ENCODE measurements around the gene PIGM.
A peak's percentile ranks its signal among the peaks of the same experiment; 100 is the strongest.

PIGM gene

GRCh38 chr1:160007577-160008200 is 24.1 kb downstream of the PIGM start:
- Histone ChIP-seq H3K27me3 (ENCODE audit: insufficient read depth, poor library complexity, severe bottlenecking) (no peaks in the 10 kb centered on the region), H3K27ac (replicated peaks) (no peak overlapping the region), H3K4me3 (replicated peaks; ENCODE audit: insufficient read depth, low read length) (no peak overlapping the region)
- TF ChIP-seq SPI1 (IDR thresholded peaks at IDR 0.05; ENCODE audit: borderline replicate concordance, low read depth) = 0 out of 2 replicates have a peak, but pooled peaks have one; percentile 23
- no peak for TF ChIP-seq REST (IDR thresholded peaks at IDR 0.05; ENCODE audit: insufficient replicate concordance, low read depth)
- no peak for TF ChIP-seq GABPA (IDR thresholded peaks at IDR 0.05; ENCODE audit: low read depth)
- no peak for TF ChIP-seq POLR2AphosphoS5 (IDR thresholded peaks at IDR 0.05; ENCODE audit: low read depth)
- TF ChIP-seq CTCF (IDR thresholded peaks at IDR 0.05; ENCODE audit: insufficient read depth, low read length) = peak; percentile 52
- DNase-seq (ENCODE audit: low read depth in 1 of 2, low spot score in 1 of 2) = peak in 1 of 2 experiments; percentile 17

GRCh38 chr1:160006312-160006940 is 25.4 kb downstream of the PIGM start:
- TF ChIP-seq CTCF (IDR thresholded peaks at IDR 0.05; ENCODE audit: insufficient read depth, low read length) (peak; percentile 86), REST (IDR thresholded peaks at IDR 0.05; ENCODE audit: insufficient replicate concordance, low read depth) (peak; percentile 19), SPI1 (IDR thresholded peaks at IDR 0.05; ENCODE audit: borderline replicate concordance, low read depth) (no peak)
- Histone ChIP-seq H3K4me3 (replicated peaks; ENCODE audit: insufficient read depth, low read length) (no peak overlapping the region), H3K27me3 (ENCODE audit: insufficient read depth, poor library complexity, severe bottlenecking) (no peaks in the 10 kb centered on the region), H3K27ac (replicated peaks) (no peak overlapping the region)
- DNase-seq (ENCODE audit: low read depth in 1 of 2, low spot score in 1 of 2) = peak; percentile 70 to 73

- no peak for DNase-seq (ENCODE audit: low read depth in 1 of 2, low spot score in 1 of 2)
- Histone ChIP-seq H3K27me3 (ENCODE audit: insufficient read depth, poor library complexity, severe bottlenecking) (peaks cover 6% of the 10 kb centered on the region), H3K4me3 (replicated peaks; ENCODE audit: insufficient read depth, low read length) (no peak overlapping the region), H3K27ac (replicated peaks) (no peak overlapping the region)
- no peak for TF ChIP-seq POLR2AphosphoS5 (IDR thresholded peaks at IDR 0.05; ENCODE audit: low read depth)
Measured at GRCh38 chr1:160005070-160005469, 26.7 kb downstream of the PIGM start.

- Histone ChIP-seq H3K27ac (replicated peaks) (no peak overlapping the region), H3K27me3 (ENCODE audit: insufficient read depth, poor library complexity, severe bottlenecking) (peaks cover 9% of the 10 kb centered on the region), H3K4me3 (replicated peaks; ENCODE audit: insufficient read depth, low read length) (no peak overlapping the region)
- no peak for DNase-seq (ENCODE audit: low read depth in 1 of 2, low spot score in 1 of 2)
- TF ChIP-seq REST (IDR thresholded peaks at IDR 0.05; ENCODE audit: insufficient replicate concordance, low read depth) = no peak
- no peak for TF ChIP-seq POLR2AphosphoS5 (IDR thresholded peaks at IDR 0.05; ENCODE audit: low read depth)
- TF ChIP-seq CTCF (IDR thresholded peaks at IDR 0.05; ENCODE audit: insufficient read depth, low read length) = no peak
- no peak for TF ChIP-seq SPI1 (IDR thresholded peaks at IDR 0.05; ENCODE audit: borderline replicate concordance, low read depth)
- no peak for TF ChIP-seq GABPA (IDR thresholded peaks at IDR 0.05; ENCODE audit: low read depth)
Measured at GRCh38 chr1:160004425-160004824, 27.4 kb downstream of the PIGM start.
